SK-N-SH (cell line): ENCODE measurements around the gene NDUFS2. TPM values are rescaled to one million over a fixed set of nuclear protein-coding genes. Genes with fewer than 3 reads are reported as not detected.

Experiments
- CTCF ChIA-PET: fragments of 300-600, 350-600 bp; formaldehyde crosslinking; extraction: SDS; loops from one replicate; lab custom pipeline; 2021; lab: Yijun Ruan, JAX
- POLR2A ChIA-PET: fragments of 350-600 bp; sonication (Branson Sonifier 250); formaldehyde crosslinking; extraction: SDS; loops from one replicate; lab custom pipeline; 2020; ENCODE audit warnings: antibody characterized with exemption, inconsistent platforms; lab: Yijun Ruan, JAX
- DNase-seq: peaks from one replicate; pipeline ENCODE4 v3.0.0; 2012
- H2AFZ ChIP-seq: fragments of 200-600 bp; sonication (generic); 2 replicates; pipeline ENCODE4 v1.8.1; 2016; ENCODE audit warnings: antibody characterized with exemption, mild to moderate bottlenecking, low read depth
- H3F3A ChIP-seq: fragments of 200-600 bp; sonication (generic); replicated peaks from 2 replicates; pipeline ENCODE3; 2016; ENCODE audit warnings: antibody characterized with exemption, mild to moderate bottlenecking; ENCODE audit not compliant: insufficient read depth
- H3K27ac ChIP-seq, 2 experiments: fragments of 200-500 bp in 1 of 2; fragments of 200-600 bp in 1 of 2; sonication (Bioruptor generic) in 1 of 2; sonication (generic), shearing (Covaris generic) in 1 of 2; 2 replicates each; pipeline versions ENCODE4 v1.5.1 to v1.6.1; 2014 to 2016; ENCODE audit warnings: low read depth in 2 of 2, inconsistent platforms in 1 of 2, low read length in 1 of 2, mild to moderate bottlenecking in 1 of 2, mixed read lengths in 1 of 2
- H3K27me3 ChIP-seq: fragments of 200-600 bp; sonication (generic), shearing (Covaris generic); 2 replicates; pipeline ENCODE4 v1.6.1; 2016; ENCODE audit warnings: mixed run types; ENCODE audit not compliant: insufficient read depth
- H3K36me3 ChIP-seq, 2 experiments: fragments of 200-500 bp in 1 of 2; fragments of 200-600 bp in 1 of 2; sonication (Bioruptor generic) in 1 of 2; sonication (generic) in 1 of 2; replicated peaks in 1 of 2; 2 replicates each; pipeline versions ENCODE3 to v1.5.1; 2014 to 2016; ENCODE audit warnings: low read length in 1 of 2, mild to moderate bottlenecking in 1 of 2; ENCODE audit not compliant: insufficient read depth in 2 of 2, control insufficient read depth in 1 of 2
- H3K4me1 ChIP-seq, 2 experiments: fragments of 200-500 bp in 1 of 2; fragments of 200-600 bp in 1 of 2; sonication (Bioruptor generic) in 1 of 2; sonication (generic), shearing (Covaris generic) in 1 of 2; 2 replicates each; pipeline versions ENCODE4 v1.5.1 to v1.6.1; 2014 to 2016; ENCODE audit warnings: low read depth in 1 of 2, low read length in 1 of 2, mixed run types in 1 of 2; ENCODE audit not compliant: insufficient read depth in 2 of 2, control insufficient read depth in 1 of 2
- H3K4me2 ChIP-seq: fragments of 200-600 bp; sonication (generic), shearing (Covaris generic); 2 replicates; pipeline ENCODE4 v1.6.1; 2017; ENCODE audit warnings: mixed run types
- H3K4me3 ChIP-seq, 2 experiments: fragments of 200-500 bp in 1 of 2; fragments of 200-600 bp in 1 of 2; sonication (Bioruptor generic) in 1 of 2; sonication (generic), shearing (Covaris generic) in 1 of 2; 2 replicates each; pipeline versions ENCODE4 v1.5.1 to v1.8.1; 2014 to 2016; ENCODE audit warnings: low read depth in 2 of 2, inconsistent platforms in 1 of 2, low read length in 1 of 2, mild to moderate bottlenecking in 1 of 2, mixed read lengths in 1 of 2, moderate library complexity in 1 of 2
- H3K79me2 ChIP-seq: fragments of 200-600 bp; sonication (generic); 2 replicates; pipeline ENCODE4 v1.8.1; 2017; ENCODE audit warnings: mild to moderate bottlenecking; ENCODE audit not compliant: insufficient read depth
- H3K9ac ChIP-seq: fragments of 200-600 bp; sonication (generic); 2 replicates; pipeline ENCODE4 v1.6.1; 2017; ENCODE audit warnings: mixed run types
- H3K9me2 ChIP-seq: fragments of 200-600 bp; sonication (generic); 2 replicates; pipeline ENCODE4 v1.6.1; 2017; ENCODE audit warnings: mixed run types
- H3K9me3 ChIP-seq: fragments of 200-600 bp; sonication (generic); 2 replicates; pipeline ENCODE4 v1.6.1; 2017; ENCODE audit warnings: mixed run types, mild to moderate bottlenecking, moderate library complexity
- H4K20me1 ChIP-seq: fragments of 200-600 bp; sonication (generic); 2 replicates; pipeline ENCODE4 v1.6.1; 2017; ENCODE audit warnings: mild to moderate bottlenecking, mixed run types; ENCODE audit not compliant: insufficient read depth
- CHD2 ChIP-seq: fragments of 150-350 bp; IDR thresholded peaks from 2 replicates; pipeline ENCODE4 v1.6.1; 2018; ENCODE audit warnings: low read length; ENCODE audit not compliant: partially characterized antibody
- EZH2phosphoT487 ChIP-seq: fragments of 200-600 bp; sonication (generic); IDR thresholded peaks from 2 replicates; pipeline ENCODE4 v1.6.1; 2017; ENCODE audit warnings: low read depth, mixed run types, mild to moderate bottlenecking, antibody characterized with exemption, moderate library complexity, borderline replicate concordance
- FOXJ3 ChIP-seq: sonication (generic); formaldehyde crosslinking; IDR thresholded peaks from 2 replicates; pipeline ENCODE4 v1.5.1; 2020; ENCODE audit warnings: mild to moderate bottlenecking, missing genetic modification reagents
- FOXM1 ChIP-seq: IDR thresholded peaks from 2 replicates; pipeline ENCODE4 v1.4.0; 2012; ENCODE audit warnings: low read depth, mild to moderate bottlenecking
- GABPA ChIP-seq: IDR thresholded peaks from 2 replicates; pipeline ENCODE4 v1.4.0; 2012; ENCODE audit warnings: low read depth, mild to moderate bottlenecking
- IRF3 ChIP-seq: fragments of 150-350 bp; IDR thresholded peaks from 2 replicates; pipeline ENCODE4 v1.6.1; 2016; ENCODE audit warnings: mild to moderate bottlenecking, low read depth, low read length
- MXI1 ChIP-seq: IDR thresholded peaks from 2 replicates; pipeline ENCODE4 v1.6.1; 2012; ENCODE audit warnings: mild to moderate bottlenecking, low read depth, low read length, improper control_type of control experiment
- PBX3 ChIP-seq: IDR thresholded peaks from 2 replicates; pipeline ENCODE4; 2012
- RAD21 ChIP-seq: IDR thresholded peaks from 2 replicates; pipeline ENCODE4 v1.6.1; 2012; ENCODE audit warnings: mild to moderate bottlenecking, low read length
- REST ChIP-seq: IDR thresholded peaks from 2 replicates; pipeline ENCODE4 v1.6.1; 2012; ENCODE audit warnings: mild to moderate bottlenecking, low read depth, low read length, moderate library complexity
- RXRA ChIP-seq: IDR thresholded peaks from 2 replicates; pipeline ENCODE4 v1.4.0; 2012; ENCODE audit warnings: low read depth, mild to moderate bottlenecking, borderline replicate concordance
- SIN3A ChIP-seq: IDR thresholded peaks from 2 replicates; pipeline ENCODE4 v1.6.1; 2012; ENCODE audit warnings: low read depth, mild to moderate bottlenecking, low read length, moderate library complexity, borderline replicate concordance
- TCF12 ChIP-seq: IDR thresholded peaks from 2 replicates; pipeline ENCODE4 v1.4.0; 2012
- YY1 ChIP-seq: IDR thresholded peaks from 2 replicates; pipeline ENCODE4 v1.4.0; 2012; ENCODE audit warnings: low read depth, mild to moderate bottlenecking
- ZBTB33 ChIP-seq: IDR thresholded peaks from 2 replicates; pipeline ENCODE4 v1.4.0; 2012; ENCODE audit warnings: low read depth, borderline replicate concordance
- WGBS: methylation state at CpG from one replicate; pipeline ENCODE4 v1.1.6; 2017; ENCODE audit warnings: low lambda C conversion rate; 5-methylcytosine and 5-hydroxymethylcytosine counted together
- polyA plus RNA-seq, 3 experiments: library from polyadenylated mRNA; depleted of rRNA; stranded (reverse); fragments of >200 nt; gene quantifications; 2 replicates each; pipeline ENCODE4 v1.2.3, GENCODE V29; 2012

Gene NDUFS2
- polyA plus RNA-seq, 1 of the 3 experiments (the other 2 are of a cell fraction), result 203 TPM

GRCh38 chr1:161158316-161159010 lies 43.7 kb upstream of the NDUFS2 start:
- Histone ChIP-seq H3K4me3 (peak overlapping the region; percentile 89 to 92), H3F3A (peaks cover 8% of the 10 kb centered on the region), H3K79me2 (peaks cover 33% of the 10 kb centered on the region), H4K20me1 (no peaks in the 10 kb centered on the region), H3K9me3 (no peaks in the 10 kb centered on the region), H3K4me1 (peaks cover 0 to 31% of the 10 kb centered on the region in 2 experiments; a peak in 3 of 4 replicates), H2AFZ (peak overlapping the region; percentile 84), H3K27me3 (no peaks in the 10 kb centered on the region), H3K4me2 (peak overlapping the region; percentile 77), H3K36me3 (peaks cover 4 to 47% of the 10 kb centered on the region in 2 experiments), H3K9me2 (no peaks in the 10 kb centered on the region), H3K9ac (peak overlapping the region; percentile 90), H3K27ac (peak overlapping the region; percentile 77 to 85)
- ChIA-PET CTCF (interaction anchor here (0.6 to 1.5 kb wide), 6 partner anchors 10 to 45 kb away, joined by 3 to 5 read pairs (median 4); partner anchors contain the start of genes NIT1 and PFDN2), POLR2A (interaction anchor here (0.7 kb wide), 1 partner anchor 433 kb away, joined by 6 read pairs; no protein-coding TSS in a partner anchor)
- no peak for DNase-seq
- TF ChIP-seq RXRA (no peak), IRF3 (no peak), FOXM1 (no peak), EZH2phosphoT487 (no peak), SIN3A (no peak), CHD2 (no peak), REST (no peak), RAD21 (no peak), MXI1 (no peak), PBX3 (no peak), FOXJ3 (no peak), GABPA (no peak), YY1 (no peak), TCF12 (no peak), ZBTB33 (no peak)
- 68% methylated on average over 9 of the region's 9 CpGs for WGBS
